ENCODE data around the gene DMBT1. TPM values are rescaled to one million over a fixed set of nuclear protein-coding genes. Genes with fewer than 3 reads are reported as not detected.

Gene DMBT1
- polyA plus RNA-seq, 1 donor (not counting 4 experiments of a cell fraction or from before 2014, with no cell fraction given) = 0.04 TPM

- Histone ChIP-seq H3K9ac (ENCODE audit: control insufficient read depth, extremely low read depth, insufficient read depth, low read length) (no peak overlapping the region), H3K4me3 (ENCODE audit: control insufficient read depth in 2 of 3, extremely low read depth in 1 of 3, insufficient read depth in 2 of 3, low read depth in 1 of 3, low read length in 3 of 3) (no peak overlapping the region), H3K4me1 (ENCODE audit: control insufficient read depth, extremely low read depth, insufficient read depth, low read length) (peaks cover 10% of the 10 kb centered on the region), H3K27me3 (ENCODE audit: control insufficient read depth, extremely low read depth, insufficient read depth, low read length) (peaks cover 4% of the 10 kb centered on the region), H2AFZ (ENCODE audit: control insufficient read depth, low read length) (no peak overlapping the region), H3K79me2 (ENCODE audit: control insufficient read depth, insufficient read depth, low read length) (no peaks in the 10 kb centered on the region), H3K9me3 (ENCODE audit: control insufficient read depth, low read depth, low read length) (no peaks in the 10 kb centered on the region), H3K9me1 (ENCODE audit: control insufficient read depth, extremely low read depth, insufficient read depth, low read length) (no peaks in the 10 kb centered on the region), H3K27ac (ENCODE audit: control insufficient read depth, insufficient read depth, low read length) (no peak overlapping the region), H4K20me1 (ENCODE audit: control insufficient read depth, extremely low read depth, insufficient read depth, low read length) (no peaks in the 10 kb centered on the region), H3K4me2 (ENCODE audit: control insufficient read depth, extremely low read depth, insufficient read depth, low read depth, low read length) (peak overlapping the region; percentile 3), H3K36me3 (ENCODE audit: control insufficient read depth in 2 of 2, extremely low read depth in 1 of 2, insufficient read depth in 2 of 2, low read length in 2 of 2) (no peaks in the 10 kb centered on the region)
- no peak for FAIRE-seq
- TF ChIP-seq CTCF (optimal IDR thresholded peaks at IDR 0.05 in 1 of 3, IDR thresholded peaks at IDR 0.05 in 1 of 3, conservative IDR thresholded peaks at IDR 0.05 in 1 of 3; ENCODE audit: extremely low read depth in 1 of 3, insufficient read depth in 2 of 3, low read length in 3 of 3) (no peak), EZH2 (IDR thresholded peaks at IDR 0.05; ENCODE audit: low read length) (no peak)
- no peak for DNase-seq (ENCODE audit: low read depth, low spot score)
- dilution Hi-C loops (cut with MboI; ENCODE audit: extremely low pct_ligation_motif_present, low sequenced_read_pairs) = loop anchor here (25.0 kb wide), 1 partner anchor 168 kb away; no protein-coding TSS in a partner anchor
Measured at GRCh38 chr10:122544493-122544892, 16.1 kb upstream of the DMBT1 start.

GRCh38 chr10:122546242-122546641, 14.3 kb upstream of the DMBT1 start:
- Histone ChIP-seq H3K9ac (ENCODE audit: control insufficient read depth, extremely low read depth, insufficient read depth, low read length) (no peak overlapping the region), H2AFZ (ENCODE audit: control insufficient read depth, low read length) (no peak overlapping the region), H3K27me3 (ENCODE audit: control insufficient read depth, extremely low read depth, insufficient read depth, low read length) (no peaks in the 10 kb centered on the region), H3K79me2 (ENCODE audit: control insufficient read depth, insufficient read depth, low read length) (no peaks in the 10 kb centered on the region), H3K27ac (ENCODE audit: control insufficient read depth, insufficient read depth, low read length) (no peak overlapping the region), H3K9me3 (ENCODE audit: control insufficient read depth, low read depth, low read length) (no peaks in the 10 kb centered on the region), H3K9me1 (ENCODE audit: control insufficient read depth, extremely low read depth, insufficient read depth, low read length) (no peaks in the 10 kb centered on the region), H3K4me1 (ENCODE audit: control insufficient read depth, extremely low read depth, insufficient read depth, low read length) (peaks cover 10% of the 10 kb centered on the region), H4K20me1 (ENCODE audit: control insufficient read depth, extremely low read depth, insufficient read depth, low read length) (no peaks in the 10 kb centered on the region), H3K36me3 (ENCODE audit: control insufficient read depth in 2 of 2, extremely low read depth in 1 of 2, insufficient read depth in 2 of 2, low read length in 2 of 2) (no peaks in the 10 kb centered on the region), H3K4me2 (ENCODE audit: control insufficient read depth, extremely low read depth, insufficient read depth, low read depth, low read length) (no peak overlapping the region), H3K4me3 (ENCODE audit: control insufficient read depth in 2 of 3, extremely low read depth in 1 of 3, insufficient read depth in 2 of 3, low read depth in 1 of 3, low read length in 3 of 3) (no peak overlapping the region)
- no peak for FAIRE-seq
- DNase-seq (ENCODE audit: low read depth, low spot score) = no peak
- dilution Hi-C loops (cut with MboI; ENCODE audit: extremely low pct_ligation_motif_present, low sequenced_read_pairs) = loop anchor here (25.0 kb wide), 1 partner anchor 166 kb away; no protein-coding TSS in a partner anchor
- TF ChIP-seq CTCF (optimal IDR thresholded peaks at IDR 0.05 in 1 of 3, IDR thresholded peaks at IDR 0.05 in 1 of 3, conservative IDR thresholded peaks at IDR 0.05 in 1 of 3; ENCODE audit: extremely low read depth in 1 of 3, insufficient read depth in 2 of 3, low read length in 3 of 3) (no peak), EZH2 (IDR thresholded peaks at IDR 0.05; ENCODE audit: low read length) (no peak)

All from keratinocyte (primary cell).